HT1080 (cell line): ENCODE results near the gene AP3B2. TPM values are rescaled to one million over a fixed set of nuclear protein-coding genes. Genes with fewer than 3 reads are reported as not detected.
"Not testable (repeated sequence)": the region's sequence is repeated elsewhere in the genome, so short reads cannot be mapped to it uniquely, and the experiment has no call there.

ENCODE experiments used
- DNase-seq: peaks from one replicate; pipeline ENCODE4 v3.0.0-alpha.2; 2015; ENCODE audit warnings: low read depth
- total RNA-seq: library from RNA; depleted of rRNA; stranded (reverse); fragments of >200 nt; shearing (Covaris generic); gene quantifications from 2 replicates; pipeline ENCODE4 v1.2.3, GENCODE V29; 2014

Gene AP3B2
- total RNA-seq, 1 experiment from 2014 or later = not detected

GRCh38 chr15:82649226-82649999 lies 60.3 kb downstream of the AP3B2 start:
- no peak for DNase-seq

- DNase-seq = no peak
These were observed 61.2 kb downstream of the AP3B2 start for GRCh38 chr15:82648257-82649103.

- no peak for DNase-seq
These were observed 61.8 kb downstream of the AP3B2 start for GRCh38 chr15:82647835-82648256.

GRCh38 chr15:82647045-82647834 lies 62.4 kb downstream of the AP3B2 start, which contains the start of gene CPEB1:
Gene CPEB1 (minus strand): TSS chr15:82647363. CDS start chr15:82628459, 18,904 bp downstream.
- DNase-seq = no peak

GRCh38 chr15:82646250-82647044 lies 63.2 kb downstream of the AP3B2 start:
- DNase-seq = no peak

- DNase-seq = not testable (repeated sequence)
These were observed 64.5 kb downstream of the AP3B2 start for GRCh38 chr15:82644967-82645852.

- no peak for DNase-seq
These were observed 65.7 kb downstream of the AP3B2 start for GRCh38 chr15:82643992-82644391.

GRCh38 chr15:82642656-82643055 lies 67.0 kb downstream of the AP3B2 start:
- no peak for DNase-seq

- no peak for DNase-seq
These were observed 68.4 kb downstream of the AP3B2 start for GRCh38 chr15:82641129-82641798.

- no peak for DNase-seq
These were observed 69.0 kb downstream of the AP3B2 start for GRCh38 chr15:82640672-82641071.

GRCh38 chr15:82635798-82636197 lies 73.9 kb downstream of the AP3B2 start:
- no peak for DNase-seq

GRCh38 chr15:82630033-82630432 lies 79.6 kb downstream of the AP3B2 start:
- no peak for DNase-seq

- DNase-seq = no peak
These were observed 84.5 kb downstream of the AP3B2 start for GRCh38 chr15:82625136-82625535.

GRCh38 chr15:82624438-82624837 lies 85.2 kb downstream of the AP3B2 start:
- no peak for DNase-seq

- DNase-seq = no peak
These were observed 85.7 kb downstream of the AP3B2 start for GRCh38 chr15:82624008-82624407.

- DNase-seq = no peak
These were observed 87.7 kb downstream of the AP3B2 start for GRCh38 chr15:82621970-82622369.

- DNase-seq = no peak
These were observed 95.9 kb downstream of the AP3B2 start for GRCh38 chr15:82613747-82614146.

- no peak for DNase-seq
These were observed 98.3 kb downstream of the AP3B2 start for GRCh38 chr15:82611348-82611747.
